Pericardium fibroblast (primary cell): ENCODE data around the gene LNP1. TPM values are rescaled to one million over a fixed set of nuclear protein-coding genes. Genes with fewer than 3 reads are reported as not detected.

Source experiments
- total RNA-seq: library from RNA; depleted of rRNA; stranded (reverse); fragments of >200 nt; gene quantifications from 2 replicates; pipeline ENCODE4 v1.2.3, GENCODE V29; 2015

LNP1 gene
- total RNA-seq = 2.6 and 3.1 TPM in 2 replicates

GRCh38 chr3:100400780-100401673, at the start of gene LNP1, which contains the start of gene TOMM70:
Gene LNP1, plus strand, starts transcription at chr3:100401539. Its CDS starts 28,191 bp downstream, at chr3:100429730.
Gene TOMM70, minus strand, starts transcription at chr3:100401089. Its CDS starts 140 bp downstream, at chr3:100400949.

GRCh38 chr3:100492059-100493006, 91.0 kb downstream of the LNP1 start, which contains the start of gene TMEM45A:
Gene TMEM45A, plus strand, starts transcription at chr3:100492619. Its CDS starts 62,593 bp downstream, at chr3:100555212.

Other genes starting within 250 kb of the LNP1 start
- 27.3 and 30.4 TPM in 2 replicates for gene TBC1D23, start 140.5 kb upstream of the LNP1 start, total RNA-seq
- 40.0 and 44.5 TPM in 2 replicates for gene NIT2, start 66.8 kb upstream of the LNP1 start, total RNA-seq
- 26.8 and 37.1 TPM in 2 replicates for gene TOMM70, start 450 bp upstream of the LNP1 start, total RNA-seq
- gene TMEM45A, start 91.1 kb downstream of the LNP1 start, total RNA-seq = 74.3 and 93.9 TPM in 2 replicates
- not detected in 2 replicates for gene ADGRG7, start 208.1 kb downstream of the LNP1 start, total RNA-seq